IPS DF 6.9 (cell line): ENCODE results near the gene GDF15.

Source experiments
- DNase-seq: peaks from one replicate; pipeline ENCODE4 v3.0.0-alpha.2; 2013; ENCODE audit warnings: low read depth, low spot score
- H3K27ac ChIP-seq: one replicate; pipeline ENCODE4 v1.5.1; 2013; ENCODE audit warnings: low read length, control low read depth
- H3K27me3 ChIP-seq: 2 replicates; pipeline ENCODE4 v1.6.1; 2013; ENCODE audit warnings: mild to moderate bottlenecking, low read length; ENCODE audit not compliant: control insufficient read depth, insufficient read depth
- H3K36me3 ChIP-seq: 2 replicates; pipeline ENCODE4 v1.6.1; 2013; ENCODE audit warnings: low read length; ENCODE audit not compliant: control insufficient read depth, insufficient read depth
- H3K4me1 ChIP-seq: 2 replicates; pipeline ENCODE4 v1.6.1; 2013; ENCODE audit warnings: low read length; ENCODE audit not compliant: control insufficient read depth, insufficient read depth
- H3K4me3 ChIP-seq: 2 replicates; pipeline ENCODE4 v1.5.1; 2013; ENCODE audit warnings: mild to moderate bottlenecking, low read length
- H3K9me3 ChIP-seq: 2 replicates; pipeline ENCODE4 v1.6.1; 2013; ENCODE audit warnings: low read length, inconsistent platforms; ENCODE audit not compliant: control insufficient read depth, insufficient read depth
- WGBS: extraction: QIAGEN DNeasy Blood & Tissue Kit; methylation state at CpG from one replicate; pipeline ENCODE4 v1.1.7; 2013; ENCODE audit warnings: mixed read lengths, missing lambda C conversion rate; ENCODE audit not compliant: insufficient read length, insufficient coverage; 5-methylcytosine and 5-hydroxymethylcytosine counted together

GDF15 gene

GRCh38 chr19:18431351-18432197 lies 45.6 kb downstream of the GDF15 start:
- Histone ChIP-seq H3K27me3 (no peaks in the 10 kb centered on the region), H3K4me3 (no peak overlapping the region), H3K9me3 (no peaks in the 10 kb centered on the region), H3K4me1 (peaks cover 12% of the 10 kb centered on the region), H3K36me3 (peaks cover 5% of the 10 kb centered on the region; the same call in 1 of the 2 replicates), H3K27ac (no peak overlapping the region)
- no peak for DNase-seq
- no CpG with 5 or more reads among the region's 34 CpGs for WGBS

GRCh38 chr19:18432275-18433014 lies 46.5 kb downstream of the GDF15 start:
- peaks cover 12% of the 10 kb centered on the region for H3K4me1 ChIP-seq
- peak overlapping the region; percentile 30; the same call in 1 of the 2 replicates for H3K4me3 ChIP-seq
- H3K27me3 ChIP-seq, result no peaks in the 10 kb centered on the region
- DNase-seq, result no peak
- peaks cover 5% of the 10 kb centered on the region; the same call in 1 of the 2 replicates for H3K36me3 ChIP-seq
- no peak overlapping the region for H3K27ac ChIP-seq
- WGBS, result no CpG with 5 or more reads among the region's 13 CpGs
- H3K9me3 ChIP-seq, result no peaks in the 10 kb centered on the region

GRCh38 chr19:18433015-18433691 lies 47.2 kb downstream of the GDF15 start:
- Histone ChIP-seq H3K4me3 (peak overlapping the region; percentile 30; the same call in 1 of the 2 replicates), H3K36me3 (peaks cover 5% of the 10 kb centered on the region; the same call in 1 of the 2 replicates), H3K27ac (no peak overlapping the region), H3K4me1 (peaks cover 12% of the 10 kb centered on the region), H3K9me3 (no peaks in the 10 kb centered on the region), H3K27me3 (no peaks in the 10 kb centered on the region)
- DNase-seq, result no peak
- WGBS, result no CpG with 5 or more reads among the region's 59 CpGs

GRCh38 chr19:18433735-18434398 lies 47.9 kb downstream of the GDF15 start:
- Histone ChIP-seq H3K4me3 (peak overlapping the region; percentile 21; the same call in 1 of the 2 replicates), H3K9me3 (no peaks in the 10 kb centered on the region), H3K27me3 (no peaks in the 10 kb centered on the region), H3K4me1 (peaks cover 18% of the 10 kb centered on the region), H3K27ac (no peak overlapping the region), H3K36me3 (peaks cover 5% of the 10 kb centered on the region; the same call in 1 of the 2 replicates)
- WGBS, result no CpG with 5 or more reads among the region's 60 CpGs
- DNase-seq, result no peak

GRCh38 chr19:18434411-18435175 lies 48.6 kb downstream of the GDF15 start:
- peaks cover 5% of the 10 kb centered on the region; the same call in 1 of the 2 replicates for H3K36me3 ChIP-seq
- no peak for DNase-seq
- no peaks in the 10 kb centered on the region for H3K27me3 ChIP-seq
- peaks cover 22% of the 10 kb centered on the region for H3K4me1 ChIP-seq
- H3K27ac ChIP-seq, result no peak overlapping the region
- H3K4me3 ChIP-seq, result no peak overlapping the region; the same call in 1 of the 2 replicates
- no CpG with 5 or more reads among the region's 21 CpGs for WGBS
- no peaks in the 10 kb centered on the region for H3K9me3 ChIP-seq

- DNase-seq, result no peak
- Histone ChIP-seq H3K36me3 (peaks cover 5% of the 10 kb centered on the region; the same call in 1 of the 2 replicates), H3K9me3 (no peaks in the 10 kb centered on the region), H3K27ac (no peak overlapping the region), H3K4me3 (no peak overlapping the region), H3K4me1 (peaks cover 19% of the 10 kb centered on the region), H3K27me3 (no peaks in the 10 kb centered on the region)
- no CpG with 5 or more reads among the region's 49 CpGs for WGBS
Measured at GRCh38 chr19:18435178-18435841, 49.4 kb downstream of the GDF15 start.

GRCh38 chr19:18435842-18436670 lies 50.1 kb downstream of the GDF15 start:
- DNase-seq, result no peak
- H3K27me3 ChIP-seq, result no peaks in the 10 kb centered on the region
- H3K4me1 ChIP-seq, result peaks cover 15% of the 10 kb centered on the region
- H3K36me3 ChIP-seq, result peaks cover 5% of the 10 kb centered on the region; the same call in 1 of the 2 replicates
- no peak overlapping the region for H3K27ac ChIP-seq
- no peak overlapping the region for H3K4me3 ChIP-seq
- H3K9me3 ChIP-seq, result no peaks in the 10 kb centered on the region
- WGBS, result no CpG with 5 or more reads among the region's 46 CpGs

- no peaks in the 10 kb centered on the region for H3K27me3 ChIP-seq
- no CpG with 5 or more reads among the region's 67 CpGs for WGBS
- no peak for DNase-seq
- peaks cover 13% of the 10 kb centered on the region for H3K4me1 ChIP-seq
- H3K4me3 ChIP-seq, result peak overlapping the region; percentile 56; the same call in 1 of the 2 replicates
- peaks cover 5% of the 10 kb centered on the region; the same call in 1 of the 2 replicates for H3K36me3 ChIP-seq
- no peaks in the 10 kb centered on the region for H3K9me3 ChIP-seq
- no peak overlapping the region for H3K27ac ChIP-seq
Measured at GRCh38 chr19:18436671-18437490, 50.9 kb downstream of the GDF15 start.
